ENCODE measurements around the gene TBL1XR1. TPM values are rescaled to one million over a fixed set of nuclear protein-coding genes. Genes with fewer than 3 reads are reported as not detected.
A peak's percentile ranks its signal among the peaks of the same experiment; 100 is the strongest.

TBL1XR1 gene
- total and polyA plus RNA-seq, 2 donors (not counting 3 experiments of a cell fraction or from before 2014, with no cell fraction given) = 26.9 to 146 TPM

GRCh38 chr3:177134816-177135210 is 62.5 kb downstream of the TBL1XR1 start:
- no peak for TF ChIP-seq CTCF (IDR thresholded peaks at IDR 0.05; ENCODE audit: extremely low read depth in 1 of 2, insufficient read depth in 1 of 2, low read depth in 1 of 2, low read length in 2 of 2)
- TF ChIP-seq POLR2AphosphoS5 (IDR thresholded peaks at IDR 0.05; ENCODE audit: insufficient read depth, low read depth, low read length) = no peak
- TF ChIP-seq MYC (IDR thresholded peaks at IDR 0.05; ENCODE audit: low read depth, low read length) = no peak
- no peak for TF ChIP-seq GATA2 (IDR thresholded peaks at IDR 0.05; ENCODE audit: insufficient read depth, insufficient read length, low read depth, low read length)
- TF ChIP-seq FOS (IDR thresholded peaks at IDR 0.05; ENCODE audit: borderline replicate concordance, insufficient read depth, low read length) = no peak
- FAIRE-seq (no peak), DNase-seq (ENCODE audit: low read depth, low spot score) (no peak)
- Histone ChIP-seq H3K9me1 (replicated peaks; ENCODE audit: control insufficient read depth, extremely low read depth, insufficient read depth, low read length) (no peaks in the 10 kb centered on the region), H3K27me3 (ENCODE audit: control insufficient read depth in 2 of 2, insufficient read depth in 2 of 2, low read length in 2 of 2) (no peaks in the 10 kb centered on the region), H3K9ac (replicated peaks; ENCODE audit: extremely low read depth, insufficient read depth, low read length) (no peak overlapping the region), H4K20me1 (replicated peaks; ENCODE audit: control insufficient read depth, extremely low read depth, insufficient read depth, low read length) (peaks cover 2% of the 10 kb centered on the region), H2AFZ (ENCODE audit: low read depth, low read length) (no peak overlapping the region), H3K79me2 (ENCODE audit: control insufficient read depth, insufficient read depth, low read length) (peaks cover 95% of the 10 kb centered on the region), H3K4me1 (ENCODE audit: control insufficient read depth, extremely low read depth, insufficient read depth, low read length) (peaks cover 8% of the 10 kb centered on the region), H3K27ac (ENCODE audit: insufficient read depth, low read depth, low read length) (no peak overlapping the region), H3K4me3 (replicated peaks in 1 of 3; ENCODE audit: insufficient read depth in 1 of 3, low read depth in 1 of 3, low read length in 3 of 3) (no peak overlapping the region), H3K9me3 (replicated peaks; ENCODE audit: control insufficient read depth, insufficient read depth, low read length) (no peaks in the 10 kb centered on the region), H3K4me2 (ENCODE audit: insufficient read depth, low read length) (peak overlapping the region; percentile 34), H3K36me3 (ENCODE audit: control insufficient read depth in 2 of 2, extremely low read depth in 1 of 2, insufficient read depth in 2 of 2, low read length in 2 of 2) (no peaks in the 10 kb centered on the region)
- dilution Hi-C loops (cut with MboI; ENCODE audit: extremely low pct_ligation_motif_present, low sequenced_read_pairs) = no loop called here
- ChIA-PET POLR2A (no interaction called here), CTCF (interaction anchor here (0.5 to 1.5 kb wide), 2 partner anchors 9 to 227 kb away, joined by 3 to 4 read pairs; no protein-coding TSS in a partner anchor)
- no TSS peak for BruUV-seq (replicated peaks)
- intact Hi-C loops (cut with micrococcal nuclease) = loop anchor here (5.0 kb wide), 1 partner anchor 222 kb away; no protein-coding TSS in a partner anchor

Data from endothelial cell of umbilical vein (primary cell).